ENCODE results near the gene APBB1. TPM values are rescaled to one million over a fixed set of nuclear protein-coding genes. Genes with fewer than 3 reads are reported as not detected.

Gene APBB1
- total and polyA plus RNA-seq, 9 of the 15 experiments (the other 6 are each of a cell fraction or from before 2014, with no cell fraction given): 0.04 to 0.73 (median 0.40) TPM

DNA sequence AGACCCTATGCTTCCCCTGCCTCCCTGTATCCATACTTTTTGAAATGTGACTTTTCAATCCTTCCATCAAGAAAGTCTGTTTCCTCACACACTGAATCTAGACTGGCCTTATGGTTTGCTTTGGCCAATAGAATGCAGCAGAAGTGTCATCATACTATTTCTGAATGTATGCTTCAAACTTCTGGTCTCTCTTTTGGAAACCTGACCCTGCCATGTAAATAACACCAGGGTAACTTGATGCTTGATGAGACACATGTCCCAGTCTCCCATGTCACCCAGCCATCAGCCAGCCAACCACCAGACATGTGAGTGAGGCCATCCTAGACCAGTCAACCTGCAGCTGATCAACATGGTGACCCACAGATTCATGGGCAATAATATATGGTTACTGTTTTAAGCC, 68.9 kb downstream of the APBB1 start (continued):
- TF ChIP-seq, protein P1, sequence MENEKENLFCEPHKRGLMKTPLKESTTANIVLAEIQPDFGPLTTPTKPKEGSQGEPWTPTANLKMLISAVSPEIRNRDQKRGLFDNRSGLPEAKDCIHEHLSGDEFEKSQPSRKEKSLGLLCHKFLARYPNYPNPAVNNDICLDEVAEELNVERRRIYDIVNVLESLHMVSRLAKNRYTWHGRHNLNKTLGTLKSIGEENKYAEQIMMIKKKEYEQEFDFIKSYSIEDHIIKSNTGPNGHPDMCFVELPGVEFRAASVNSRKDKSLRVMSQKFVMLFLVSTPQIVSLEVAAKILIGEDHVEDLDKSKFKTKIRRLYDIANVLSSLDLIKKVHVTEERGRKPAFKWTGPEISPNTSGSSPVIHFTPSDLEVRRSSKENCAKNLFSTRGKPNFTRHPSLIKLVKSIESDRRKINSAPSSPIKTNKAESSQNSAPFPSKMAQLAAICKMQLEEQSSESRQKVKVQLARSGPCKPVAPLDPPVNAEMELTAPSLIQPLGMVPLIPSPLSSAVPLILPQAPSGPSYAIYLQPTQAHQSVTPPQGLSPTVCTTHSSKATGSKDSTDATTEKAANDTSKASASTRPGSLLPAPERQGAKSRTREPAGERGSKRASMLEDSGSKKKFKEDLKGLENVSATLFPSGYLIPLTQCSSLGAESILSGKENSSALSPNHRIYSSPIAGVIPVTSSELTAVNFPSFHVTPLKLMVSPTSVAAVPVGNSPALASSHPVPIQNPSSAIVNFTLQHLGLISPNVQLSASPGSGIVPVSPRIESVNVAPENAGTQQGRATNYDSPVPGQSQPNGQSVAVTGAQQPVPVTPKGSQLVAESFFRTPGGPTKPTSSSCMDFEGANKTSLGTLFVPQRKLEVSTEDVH (IDR thresholded peaks at IDR 0.05; ENCODE audit: low read depth, partially characterized antibody): no peak
- no peak for TF ChIP-seq ZC3H4 (CRISPR knock-in tag; IDR thresholded peaks at IDR 0.05; ENCODE audit: borderline replicate concordance)
- no peak for TF ChIP-seq ILK (tag; IDR thresholded peaks at IDR 0.05; ENCODE audit: borderline replicate concordance, low read depth)

DNA sequence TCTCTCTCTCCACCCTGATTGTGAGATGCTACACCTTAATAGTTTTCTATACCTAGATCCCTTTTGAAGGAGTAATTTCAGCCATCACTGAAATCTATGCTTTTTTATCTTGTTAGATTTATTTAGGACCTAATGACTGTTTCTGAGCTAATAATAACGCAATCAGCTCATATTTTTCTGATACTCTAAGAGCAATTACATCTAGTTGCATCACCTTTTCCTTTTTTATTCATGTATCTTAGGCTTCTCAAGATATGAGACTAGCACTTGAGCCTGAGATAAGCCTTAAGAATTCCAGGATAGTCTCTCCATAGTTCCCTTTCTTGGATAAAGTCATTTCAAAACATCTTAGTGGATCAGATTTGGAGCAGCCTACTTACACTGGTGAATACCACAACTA, 73.5 kb downstream of the APBB1 start:
- Histone ChIP-seq H3K9me1 (ENCODE audit: control insufficient read depth, insufficient read depth, low read length) (no peaks in the 10 kb centered on the region), H3K4me3 (no peak overlapping the region), H3K27ac (ENCODE audit: extremely low read depth, low read depth, low read length) (no peak overlapping the region), H2AFZ (ENCODE audit: low read depth, low read length) (no peak overlapping the region), H3K4me2 (ENCODE audit: insufficient read depth, low read length) (no peak overlapping the region), H3K27me3 (ENCODE audit: control insufficient read depth in 2 of 2, insufficient read depth in 2 of 2, low read length in 2 of 2) (peaks cover 4 to 11% of the 10 kb centered on the region in 2 experiments; a peak in 4 of 5 replicates), H3K9ac (ENCODE audit: insufficient read depth in 1 of 2, low read depth in 2 of 2, low read length in 2 of 2) (no peak overlapping the region), H4K20me1 (replicated peaks; ENCODE audit: control insufficient read depth, insufficient read depth, low read length) (no peaks in the 10 kb centered on the region), H3K79me2 (ENCODE audit: control insufficient read depth, insufficient read depth, low read length) (no peaks in the 10 kb centered on the region), H3K4me1 (replicated peaks in 1 of 2; ENCODE audit: control insufficient read depth in 2 of 2, insufficient read depth in 2 of 2, low read length in 2 of 2) (no peaks in the 10 kb centered on the region), H3K36me3 (ENCODE audit: control insufficient read depth, insufficient read depth, low read length) (no peaks in the 10 kb centered on the region), H3K9me3 (replicated peaks; ENCODE audit: control insufficient read depth, insufficient read depth, low read depth, low read length) (no peaks in the 10 kb centered on the region)
- in situ Hi-C loops (cut with MboI) (loop anchor here (25.0 kb wide), 1 partner anchor 1708 kb away; the partner anchor contains the start of genes OR51D1 and OR51E1), intact Hi-C loops (cut with micrococcal nuclease) (no loop called here)
- POLR2A ChIA-PET: interaction anchor here (0.5 to 0.7 kb wide), 2 partner anchors 67 to 1437 kb away, joined by 3 to 4 read pairs; no protein-coding TSS in a partner anchor
- CTCF ChIA-PET (ENCODE audit: low intra/inter-chr PET ratio): interaction anchor here (0.5 kb wide), 1 partner anchor 466 kb away, joined by 3 read pairs; no protein-coding TSS in a partner anchor
- 0% methylated on average over 1 of the region's 1 CpG for WGBS (ENCODE audit: insufficient coverage, low coverage, missing lambda C conversion rate)
- TF ChIP-seq TOE1 (IDR thresholded peaks at IDR 0.05; ENCODE audit: borderline replicate concordance) (no peak), TOE1 (CRISPR knock-in tag; IDR thresholded peaks at IDR 0.05; ENCODE audit: borderline replicate concordance, low read depth) (no peak), CEBPB (tag; IDR thresholded peaks at IDR 0.05) (no peak), CC2D1A (IDR thresholded peaks at IDR 0.05) (no peak), TRIM24 (IDR thresholded peaks at IDR 0.05) (peak in 1 of 2 experiments; percentile 54; a peak in 1 of 4 replicates), CXXC5 (CRISPR knock-in tag; IDR thresholded peaks at IDR 0.05) (no peak), CEBPG (CRISPR knock-in tag; IDR thresholded peaks at IDR 0.05) (no peak), CEBPG (tag; conservative IDR thresholded peaks at IDR 0.05 in 1 of 2, IDR thresholded peaks at IDR 0.05 in 1 of 2) (peak in 1 of 2 experiments; percentile 81; a peak in 2 of 4 replicates)
- TF ChIP-seq, protein P2, sequence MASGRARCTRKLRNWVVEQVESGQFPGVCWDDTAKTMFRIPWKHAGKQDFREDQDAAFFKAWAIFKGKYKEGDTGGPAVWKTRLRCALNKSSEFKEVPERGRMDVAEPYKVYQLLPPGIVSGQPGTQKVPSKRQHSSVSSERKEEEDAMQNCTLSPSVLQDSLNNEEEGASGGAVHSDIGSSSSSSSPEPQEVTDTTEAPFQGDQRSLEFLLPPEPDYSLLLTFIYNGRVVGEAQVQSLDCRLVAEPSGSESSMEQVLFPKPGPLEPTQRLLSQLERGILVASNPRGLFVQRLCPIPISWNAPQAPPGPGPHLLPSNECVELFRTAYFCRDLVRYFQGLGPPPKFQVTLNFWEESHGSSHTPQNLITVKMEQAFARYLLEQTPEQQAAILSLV (tag; IDR thresholded peaks at IDR 0.05): peak; percentile 18; the same call in 1 of the 2 replicates
- TF ChIP-seq, protein P3, sequence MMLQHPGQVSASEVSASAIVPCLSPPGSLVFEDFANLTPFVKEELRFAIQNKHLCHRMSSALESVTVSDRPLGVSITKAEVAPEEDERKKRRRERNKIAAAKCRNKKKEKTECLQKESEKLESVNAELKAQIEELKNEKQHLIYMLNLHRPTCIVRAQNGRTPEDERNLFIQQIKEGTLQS (IDR thresholded peaks at IDR 0.05): peak; percentile 61
- TF ChIP-seq, protein P3 (CRISPR knock-in tag; conservative IDR thresholded peaks at IDR 0.05): no peak
- DNase-seq (ENCODE audit: extremely low read depth in 1 of 4, low spot score in 3 of 4): no peak
- no peak for FAIRE-seq
- BruUV-seq (replicated peaks): no TSS peak
- ATAC-seq: no peak

All from K562 (cell line).